ENCODE measurements around the gene ZFP2. TPM values are rescaled to one million over a fixed set of nuclear protein-coding genes. Genes with fewer than 3 reads are reported as not detected.

Gene ZFP2
- total RNA-seq, 1 experiment from 2014 or later, result 0.52 TPM

GRCh38 chr5:178902849-178903248 is 7.1 kb downstream of the ZFP2 start:
- no peak overlapping the region for H2BK15ac ChIP-seq (ENCODE audit: low read depth, low read length)
- Mint-ChIP-seq H3K4me1 (no peaks in the 10 kb centered on the region), H3K9me3 (peaks cover 69 to 70% of the 10 kb centered on the region in 2 experiments), H3K36me3 (ENCODE audit: insufficient read depth in 1 of 3, low read depth in 3 of 3) (peaks cover 33 to 41% (median 34%) of the 10 kb centered on the region in 3 experiments), H3K27ac (no peak overlapping the region), H3K4me3 (no peak overlapping the region), H3K27me3 (ENCODE audit: low read depth) (no peaks in the 10 kb centered on the region; the same call in 1 of the 2 replicates)
- DNase-seq, result no peak
- no peak overlapping the region for H3K4ac ChIP-seq (ENCODE audit: low read depth, low read length)
- no peak overlapping the region for H3K4me2 ChIP-seq (ENCODE audit: insufficient read depth, insufficient read length, low read length)
- H3K79me2 ChIP-seq (ENCODE audit: insufficient read depth, low read length), result no peaks in the 10 kb centered on the region
- H4K20me1 ChIP-seq (ENCODE audit: control insufficient read depth, insufficient read depth, insufficient read length), result no peaks in the 10 kb centered on the region
- H3K27me3 ChIP-seq (ENCODE audit: insufficient read depth, low read length), result peaks cover 2% of the 10 kb centered on the region; the same call in 1 of the 2 replicates
- no peak overlapping the region for H2BK5ac ChIP-seq (ENCODE audit: insufficient read length, low read length)
- no peak overlapping the region for H3T11ph ChIP-seq (ENCODE audit: low read length)
- no peak for TF ChIP-seq CTCF (conservative IDR thresholded peaks at IDR 0.05)
- H3K9ac ChIP-seq (ENCODE audit: extremely low read depth, insufficient read length, low read length), result no peak overlapping the region
- no peak overlapping the region for H3K18ac ChIP-seq (ENCODE audit: insufficient read length, low read depth, low read length)
- H3K79me1 ChIP-seq (ENCODE audit: insufficient read depth, low read depth, low read length, poor library complexity, severe bottlenecking), result no peaks in the 10 kb centered on the region
- H3K14ac ChIP-seq (ENCODE audit: insufficient read depth, low read length), result no peak overlapping the region
- WGBS (ENCODE audit: extremely low coverage, insufficient read length, low lambda C conversion rate), result no CpG with 5 or more reads among the region's 3 CpGs
- no peak overlapping the region for H4K5ac ChIP-seq (ENCODE audit: insufficient read length, low read depth, low read length)
- no peak overlapping the region for H2BK20ac ChIP-seq (ENCODE audit: low read depth, low read length, poor library complexity, severe bottlenecking)
- no peak overlapping the region for H4K8ac ChIP-seq (replicated peaks; ENCODE audit: insufficient read length, low read depth, low read length)
- H3K56ac ChIP-seq (ENCODE audit: insufficient read length, low read depth, low read length), result no peak overlapping the region
- H3K23ac ChIP-seq (ENCODE audit: insufficient read length, low read depth, low read length), result no peak overlapping the region
- peaks cover 23% of the 10 kb centered on the region for H3K9me3 ChIP-seq (ENCODE audit: control insufficient read depth, low read depth, low read length)
- no peaks in the 10 kb centered on the region for H3K23me2 ChIP-seq (ENCODE audit: insufficient read length, low read depth, low read length, poor library complexity, severe bottlenecking)
- H4K91ac ChIP-seq (ENCODE audit: insufficient read length, low read depth, low read length), result no peak overlapping the region
- no peak overlapping the region for H2BK120ac ChIP-seq (ENCODE audit: low read depth, low read length, poor library complexity, severe bottlenecking)
- H3K27ac ChIP-seq (ENCODE audit: insufficient read length, low read depth, low read length), result no peak overlapping the region
- H2AFZ ChIP-seq (ENCODE audit: low read length), result no peak overlapping the region
- H2AK5ac ChIP-seq (ENCODE audit: insufficient read length, low read length), result no peak overlapping the region
- H3K4me1 ChIP-seq (ENCODE audit: insufficient read depth, low read length), result no peaks in the 10 kb centered on the region
- no peak overlapping the region for H2BK12ac ChIP-seq (ENCODE audit: insufficient read length, low read depth, low read length)
